OCI-LY1 (cell line): ENCODE measurements around the gene SURF2.

Source experiments
- H2AFZ ChIP-seq: fragments of 200-600 bp; sonication (generic), shearing (Covaris generic); 2 replicates; pipeline ENCODE4 v1.6.0; 2014; ENCODE audit warnings: antibody characterized with exemption, mild to moderate bottlenecking, low read length
- H3F3A ChIP-seq: fragments of 200-600 bp; sonication (generic), shearing (Covaris generic); 2 replicates; pipeline ENCODE4 v1.6.0; 2014; ENCODE audit warnings: mild to moderate bottlenecking, antibody characterized with exemption, low read length, moderate library complexity; ENCODE audit not compliant: insufficient read depth
- H3K27ac ChIP-seq: fragments of 200-600 bp; sonication (generic); 2 replicates; pipeline ENCODE4 v1.5.1; 2014; ENCODE audit warnings: low read length, mixed run types, mild to moderate bottlenecking, low read depth; ENCODE audit not compliant: poor library complexity, severe bottlenecking
- H3K27me3 ChIP-seq: fragments of 200-600 bp; sonication (generic); 2 replicates; pipeline ENCODE4 v1.6.0; 2014; ENCODE audit warnings: antibody characterized with exemption, mild to moderate bottlenecking, low read length, moderate library complexity; ENCODE audit not compliant: insufficient read depth
- H3K36me3 ChIP-seq: fragments of 200-600 bp; sonication (generic); 2 replicates; pipeline ENCODE4 v1.6.1; 2014; ENCODE audit warnings: mild to moderate bottlenecking, antibody characterized with exemption, low read length, moderate library complexity, mixed read lengths; ENCODE audit not compliant: insufficient read depth
- H3K4me1 ChIP-seq: fragments of 200-600 bp; sonication (generic); 2 replicates; pipeline ENCODE4 v1.5.1; 2014; ENCODE audit warnings: mild to moderate bottlenecking, low read length, moderate library complexity; ENCODE audit not compliant: insufficient read depth, severe bottlenecking
- H3K4me2 ChIP-seq: fragments of 200-600 bp; sonication (generic), shearing (Covaris generic); 2 replicates; pipeline ENCODE4 v1.6.1; 2014; ENCODE audit warnings: low read length
- H3K4me3 ChIP-seq: fragments of 200-600 bp; sonication (generic); 2 replicates; pipeline ENCODE4 v1.5.1; 2014; ENCODE audit warnings: low read length, low read depth, mild to moderate bottlenecking, mixed read lengths; ENCODE audit not compliant: poor library complexity, severe bottlenecking
- H3K79me2 ChIP-seq: fragments of 200-600 bp; shearing (Covaris generic); 2 replicates; pipeline ENCODE4 v1.6.1; 2016; ENCODE audit warnings: mixed run types, low read length, mixed read lengths; ENCODE audit not compliant: insufficient read depth
- H3K9ac ChIP-seq: fragments of 200-600 bp; sonication (generic), shearing (Covaris generic); 2 replicates; pipeline ENCODE4 v1.6.1; 2014; ENCODE audit warnings: mild to moderate bottlenecking, low read length, mixed read lengths
- H3K9me2 ChIP-seq: fragments of 200-600 bp; sonication (generic), shearing (Covaris generic); 2 replicates; pipeline ENCODE4 v1.6.1; 2014; ENCODE audit warnings: low read depth, mild to moderate bottlenecking, low read length, mixed read lengths
- H3K9me3 ChIP-seq: fragments of 200-600 bp; shearing (Covaris generic); 2 replicates; pipeline ENCODE4 v1.6.1; 2014; ENCODE audit warnings: low read length, mixed read lengths
- H4K20me1 ChIP-seq: fragments of 200-600 bp; sonication (generic), shearing (Covaris generic); 2 replicates; pipeline ENCODE4 v1.6.0; 2016; ENCODE audit warnings: mild to moderate bottlenecking, low read length; ENCODE audit not compliant: insufficient read depth
- EZH2 ChIP-seq: fragments of 200-600 bp; sonication (generic), shearing (Covaris generic); IDR thresholded peaks from 2 replicates; pipeline ENCODE4 v1.8.0; 2017; ENCODE audit warnings: borderline replicate concordance, mixed run types, mild to moderate bottlenecking, antibody characterized with exemption, low read length, moderate library complexity, mixed read lengths
- TF ChIP-seq, protein P1 (sequence below): fragments of 200-600 bp; sonication (generic), shearing (Covaris generic); IDR thresholded peaks from 2 replicates; pipeline ENCODE4 v1.5.1; 2017; ENCODE audit warnings: mild to moderate bottlenecking, antibody characterized with exemption, low read length, moderate library complexity, mixed read lengths

The SURF2 gene

DNA sequence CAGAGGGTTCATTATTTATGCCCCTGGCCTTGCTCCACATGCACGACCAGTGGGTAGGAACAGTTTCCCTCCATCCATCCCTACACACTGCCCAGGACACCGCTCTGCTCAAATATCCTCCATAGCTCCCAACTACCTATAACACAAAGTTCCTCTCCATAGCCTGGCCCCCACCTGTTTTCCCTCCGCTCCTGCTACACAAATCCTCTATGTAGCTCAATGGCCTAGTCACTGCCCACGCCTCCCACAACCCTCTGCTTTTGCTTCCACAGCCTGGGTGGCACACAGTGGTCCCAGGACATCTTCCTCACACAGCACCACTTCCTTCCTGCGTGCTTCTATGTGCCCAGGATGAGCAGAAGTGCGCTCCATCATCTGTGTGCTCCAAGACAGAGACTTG lies 41.0 kb downstream of the SURF2 start:
- TF ChIP-seq EZH2 = no peak
- TF ChIP-seq, protein P1, sequence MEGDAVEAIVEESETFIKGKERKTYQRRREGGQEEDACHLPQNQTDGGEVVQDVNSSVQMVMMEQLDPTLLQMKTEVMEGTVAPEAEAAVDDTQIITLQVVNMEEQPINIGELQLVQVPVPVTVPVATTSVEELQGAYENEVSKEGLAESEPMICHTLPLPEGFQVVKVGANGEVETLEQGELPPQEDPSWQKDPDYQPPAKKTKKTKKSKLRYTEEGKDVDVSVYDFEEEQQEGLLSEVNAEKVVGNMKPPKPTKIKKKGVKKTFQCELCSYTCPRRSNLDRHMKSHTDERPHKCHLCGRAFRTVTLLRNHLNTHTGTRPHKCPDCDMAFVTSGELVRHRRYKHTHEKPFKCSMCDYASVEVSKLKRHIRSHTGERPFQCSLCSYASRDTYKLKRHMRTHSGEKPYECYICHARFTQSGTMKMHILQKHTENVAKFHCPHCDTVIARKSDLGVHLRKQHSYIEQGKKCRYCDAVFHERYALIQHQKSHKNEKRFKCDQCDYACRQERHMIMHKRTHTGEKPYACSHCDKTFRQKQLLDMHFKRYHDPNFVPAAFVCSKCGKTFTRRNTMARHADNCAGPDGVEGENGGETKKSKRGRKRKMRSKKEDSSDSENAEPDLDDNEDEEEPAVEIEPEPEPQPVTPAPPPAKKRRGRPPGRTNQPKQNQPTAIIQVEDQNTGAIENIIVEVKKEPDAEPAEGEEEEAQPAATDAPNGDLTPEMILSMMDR = no peak
- Histone ChIP-seq H3K9me2 (no peaks in the 10 kb centered on the region), H3K36me3 (no peaks in the 10 kb centered on the region; the same call in 1 of the 2 replicates), H3K9me3 (no peaks in the 10 kb centered on the region), H3K79me2 (no peaks in the 10 kb centered on the region), H3K27me3 (peaks cover 5% of the 10 kb centered on the region), H3K4me2 (no peak overlapping the region), H3K4me3 (no peak overlapping the region), H2AFZ (no peak overlapping the region), H3F3A (no peaks in the 10 kb centered on the region), H3K4me1 (no peaks in the 10 kb centered on the region), H3K27ac (no peak overlapping the region), H3K9ac (no peak overlapping the region), H4K20me1 (no peaks in the 10 kb centered on the region)

DNA sequence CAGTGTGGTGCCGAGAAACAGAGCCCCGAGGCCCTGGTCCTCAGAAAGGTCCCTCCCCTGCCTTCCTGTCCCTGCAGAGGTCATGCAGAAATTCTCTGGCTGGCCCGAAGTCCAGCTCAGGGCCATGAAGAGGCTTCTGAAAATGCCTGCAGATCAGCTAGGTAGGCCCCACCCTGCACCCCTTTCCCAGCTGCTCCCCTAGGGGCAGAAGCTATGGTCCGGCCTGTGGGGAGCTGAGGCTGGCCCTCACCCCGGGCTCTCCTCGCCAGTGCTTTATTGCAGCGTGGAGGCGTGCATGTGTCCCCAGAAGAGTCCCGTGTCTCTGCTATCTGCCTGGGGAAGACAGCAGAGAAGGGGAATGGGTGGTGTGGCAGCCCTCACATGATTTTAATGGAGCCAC lies 41.5 kb downstream of the SURF2 start:
- no peaks in the 10 kb centered on the region for H3K79me2 ChIP-seq
- H3K9me2 ChIP-seq = no peaks in the 10 kb centered on the region
- no peak overlapping the region for H3K9ac ChIP-seq
- H3K9me3 ChIP-seq = no peaks in the 10 kb centered on the region
- no peaks in the 10 kb centered on the region for H3F3A ChIP-seq
- no peak for TF ChIP-seq EZH2
- TF ChIP-seq, protein P1 = no peak
- H3K27ac ChIP-seq = no peak overlapping the region
- H3K27me3 ChIP-seq = peaks cover 5% of the 10 kb centered on the region
- H4K20me1 ChIP-seq = no peaks in the 10 kb centered on the region
- no peaks in the 10 kb centered on the region for H3K4me1 ChIP-seq
- H3K4me3 ChIP-seq = no peak overlapping the region
- no peak overlapping the region for H3K4me2 ChIP-seq
- no peak overlapping the region for H2AFZ ChIP-seq
- H3K36me3 ChIP-seq = peaks cover 1% of the 10 kb centered on the region

DNA sequence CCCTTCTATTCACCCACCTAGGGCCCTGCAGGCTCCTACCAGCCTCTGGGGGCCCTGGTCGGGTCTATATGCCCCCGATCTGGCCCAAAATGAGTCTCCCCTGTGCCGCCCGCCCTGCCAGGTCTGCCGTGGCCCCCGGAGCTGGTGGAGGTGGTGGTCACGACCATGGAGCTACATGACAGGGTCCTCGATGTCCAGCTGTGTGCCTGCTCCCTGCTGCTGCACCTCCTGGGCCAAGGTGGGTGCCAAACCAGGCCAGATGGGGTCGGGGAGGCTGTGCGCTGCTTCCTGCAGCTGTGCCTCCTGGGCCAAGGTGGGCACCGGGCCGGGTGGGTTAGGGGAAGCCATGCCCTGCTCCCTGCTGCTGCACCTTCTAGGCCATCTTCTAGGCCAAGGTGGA lies 43.9 kb downstream of the SURF2 start:
- no peaks in the 10 kb centered on the region for H3K4me1 ChIP-seq
- H3K9ac ChIP-seq = no peak overlapping the region
- peaks cover 5% of the 10 kb centered on the region for H3K27me3 ChIP-seq
- no peaks in the 10 kb centered on the region for H3K79me2 ChIP-seq
- H3F3A ChIP-seq = no peaks in the 10 kb centered on the region
- H3K27ac ChIP-seq = no peak overlapping the region
- H4K20me1 ChIP-seq = no peaks in the 10 kb centered on the region
- TF ChIP-seq, protein P1 = no peak
- TF ChIP-seq EZH2 = no peak
- H2AFZ ChIP-seq = no peak overlapping the region
- no peaks in the 10 kb centered on the region for H3K9me3 ChIP-seq
- H3K9me2 ChIP-seq = no peaks in the 10 kb centered on the region
- H3K4me2 ChIP-seq = no peak overlapping the region
- peaks cover 18% of the 10 kb centered on the region for H3K36me3 ChIP-seq
- no peak overlapping the region for H3K4me3 ChIP-seq
